ENCODE measurements around the gene UPP2. TPM values are rescaled to one million over a fixed set of nuclear protein-coding genes. Genes with fewer than 3 reads are reported as not detected.

Gene UPP2
- total RNA-seq, 2 experiments from 2014 or later = not detected

DNA sequence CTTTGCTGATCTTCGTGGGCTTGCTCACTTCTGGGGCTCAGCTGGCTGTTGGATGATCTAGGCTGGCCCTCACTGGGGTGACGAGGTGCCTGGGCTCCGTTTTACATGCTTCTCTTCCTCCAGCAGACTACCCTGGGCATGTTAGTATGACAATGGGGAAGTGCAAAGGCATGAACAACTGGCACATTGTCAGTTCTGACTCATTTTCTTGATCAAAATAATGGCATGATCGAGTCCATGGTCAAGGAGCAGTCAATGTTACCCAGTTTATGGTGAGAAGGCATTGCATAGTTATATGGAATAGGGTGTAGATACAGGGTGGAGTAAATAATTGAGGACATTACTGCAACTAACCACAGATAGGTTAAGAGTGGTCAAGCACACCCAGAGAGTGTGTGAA lies 10.0 kb upstream of the UPP2 start:
- H3K27me3 Mint-ChIP-seq (ENCODE audit: low read depth) = peaks cover 17% of the 10 kb centered on the region
- CTCF ChIA-PET = no interaction called here
- H3K27ac Mint-ChIP-seq = no peak overlapping the region
- H3K4me3 Mint-ChIP-seq = no peak overlapping the region
- H3K9me3 Mint-ChIP-seq = peaks cover 2% of the 10 kb centered on the region
- H3K36me3 Mint-ChIP-seq (ENCODE audit: low read depth) = no peaks in the 10 kb centered on the region
- intact Hi-C loops (cut with micrococcal nuclease) = no loop called here
- H3K4me1 Mint-ChIP-seq (ENCODE audit: low read depth) = no peaks in the 10 kb centered on the region
- DNase-seq = no peak

DNA sequence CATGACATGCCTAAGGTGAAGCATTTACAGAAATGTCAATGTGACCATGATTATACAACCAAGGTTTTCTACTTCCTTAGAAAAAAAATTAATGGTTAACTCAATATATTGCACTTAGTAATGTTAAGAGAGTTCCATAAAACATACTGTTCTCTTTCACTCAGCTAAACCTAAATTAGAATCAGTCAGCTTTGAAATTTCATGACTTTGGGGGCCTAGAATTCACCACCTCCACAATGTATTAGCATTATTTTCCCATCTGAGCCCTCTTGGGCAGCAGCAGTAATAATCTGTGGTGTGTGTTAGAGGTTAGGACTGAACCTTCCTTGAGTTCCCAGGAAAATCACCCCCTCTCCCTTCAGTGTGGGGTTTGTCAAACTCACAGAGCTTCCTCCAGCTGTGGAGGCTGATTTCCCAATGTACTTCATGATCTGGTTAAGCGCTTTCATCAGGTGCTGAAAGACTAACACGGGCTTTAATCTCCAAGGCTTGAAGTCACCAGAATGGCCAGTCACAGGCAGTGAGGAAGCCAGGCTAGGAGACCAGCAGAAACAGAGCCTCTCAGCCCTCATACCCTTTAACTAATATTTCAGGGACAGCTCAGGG lies 7.1 kb upstream of the UPP2 start:
- DNase-seq = no peak
- Mint-ChIP-seq H3K36me3 (ENCODE audit: low read depth) (no peaks in the 10 kb centered on the region), H3K27me3 (ENCODE audit: low read depth) (peaks cover 3% of the 10 kb centered on the region), H3K9me3 (no peaks in the 10 kb centered on the region), H3K27ac (no peak overlapping the region), H3K4me3 (no peak overlapping the region), H3K4me1 (ENCODE audit: low read depth) (no peaks in the 10 kb centered on the region)
- CTCF ChIA-PET = no interaction called here
- intact Hi-C loops (cut with micrococcal nuclease) = no loop called here

DNA sequence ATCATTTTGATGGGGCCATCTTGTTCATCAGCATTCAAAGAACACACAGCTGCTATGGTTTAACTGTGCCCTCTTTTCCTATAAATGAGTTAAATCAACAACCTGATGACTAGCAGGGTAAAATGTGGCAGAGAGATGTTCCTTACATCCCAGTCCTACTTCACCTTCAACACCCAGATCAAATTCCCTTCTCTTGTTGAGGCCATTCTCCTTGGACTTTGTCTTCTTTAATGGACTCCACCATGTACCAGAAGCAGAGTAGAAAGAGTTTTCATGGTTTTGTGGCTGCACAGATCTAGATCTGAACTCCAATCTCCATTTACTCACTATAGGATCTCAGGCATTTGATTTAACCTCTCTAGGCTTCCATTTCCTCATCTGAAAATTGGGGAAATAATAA lies 6.4 kb upstream of the UPP2 start:
- intact Hi-C loops (cut with micrococcal nuclease) = no loop called here

DNA sequence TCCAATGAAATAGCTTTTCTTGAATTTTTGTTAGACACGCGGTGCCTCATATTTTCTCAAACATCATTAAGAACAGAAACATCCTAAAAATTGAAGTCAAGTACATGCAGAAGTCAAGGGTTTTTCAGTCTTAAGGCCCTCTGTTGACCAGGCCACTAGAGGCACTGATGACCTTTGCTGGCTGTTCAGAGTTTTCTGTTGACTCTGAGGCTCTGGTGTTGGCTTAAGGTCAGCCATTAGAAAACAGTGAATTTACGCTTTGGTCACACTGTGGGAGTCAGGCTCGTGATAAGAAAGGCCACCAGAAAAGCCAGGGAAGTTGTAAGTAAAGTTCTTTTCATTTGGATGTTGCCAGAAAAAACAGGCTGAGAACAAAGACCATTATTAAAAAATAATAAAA lies 5.8 kb upstream of the UPP2 start:
- Mint-ChIP-seq H3K4me3 (no peak overlapping the region), H3K27ac (no peak overlapping the region), H3K27me3 (ENCODE audit: low read depth) (no peaks in the 10 kb centered on the region), H3K36me3 (ENCODE audit: low read depth) (no peaks in the 10 kb centered on the region), H3K4me1 (ENCODE audit: low read depth) (no peaks in the 10 kb centered on the region), H3K9me3 (no peaks in the 10 kb centered on the region)
- CTCF ChIA-PET = no interaction called here
- DNase-seq = no peak
- intact Hi-C loops (cut with micrococcal nuclease) = no loop called here

More for the DNA sequence above, 6.4 kb upstream of the UPP2 start:
- DNase-seq = no peak
- no peak overlapping the region for H3K4me3 Mint-ChIP-seq
- no peaks in the 10 kb centered on the region for H3K27me3 Mint-ChIP-seq (ENCODE audit: low read depth)
- CTCF ChIA-PET = no interaction called here
- no peak overlapping the region for H3K27ac Mint-ChIP-seq
- no peaks in the 10 kb centered on the region for H3K4me1 Mint-ChIP-seq (ENCODE audit: low read depth)
- no peaks in the 10 kb centered on the region for H3K9me3 Mint-ChIP-seq
- H3K36me3 Mint-ChIP-seq (ENCODE audit: low read depth) = no peaks in the 10 kb centered on the region

DNA sequence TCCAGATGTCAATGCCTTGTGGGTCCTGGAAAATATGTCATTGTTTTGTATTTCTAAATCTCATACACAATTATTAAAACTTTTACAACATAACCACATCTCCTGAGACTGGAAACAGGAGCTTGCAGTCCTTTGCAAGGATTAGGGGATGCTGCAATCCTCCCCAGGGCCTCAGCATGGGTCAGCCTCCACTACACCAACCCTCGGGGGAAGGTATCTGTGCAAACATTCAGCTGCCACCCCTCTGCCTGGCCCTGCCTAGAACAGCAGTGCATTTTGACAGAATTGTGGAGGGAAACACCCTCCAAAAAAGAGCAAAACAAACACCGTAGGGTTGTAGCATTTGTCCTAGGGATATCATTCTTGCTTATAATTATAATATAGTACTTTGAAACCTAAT lies 4.2 kb upstream of the UPP2 start:
- Mint-ChIP-seq H3K27ac (no peak overlapping the region), H3K4me3 (no peak overlapping the region), H3K4me1 (ENCODE audit: low read depth) (no peaks in the 10 kb centered on the region), H3K27me3 (ENCODE audit: low read depth) (no peaks in the 10 kb centered on the region), H3K36me3 (ENCODE audit: low read depth) (no peaks in the 10 kb centered on the region), H3K9me3 (no peaks in the 10 kb centered on the region)
- intact Hi-C loops (cut with micrococcal nuclease) = no loop called here
- no peak for DNase-seq
- CTCF ChIA-PET = no interaction called here

DNA sequence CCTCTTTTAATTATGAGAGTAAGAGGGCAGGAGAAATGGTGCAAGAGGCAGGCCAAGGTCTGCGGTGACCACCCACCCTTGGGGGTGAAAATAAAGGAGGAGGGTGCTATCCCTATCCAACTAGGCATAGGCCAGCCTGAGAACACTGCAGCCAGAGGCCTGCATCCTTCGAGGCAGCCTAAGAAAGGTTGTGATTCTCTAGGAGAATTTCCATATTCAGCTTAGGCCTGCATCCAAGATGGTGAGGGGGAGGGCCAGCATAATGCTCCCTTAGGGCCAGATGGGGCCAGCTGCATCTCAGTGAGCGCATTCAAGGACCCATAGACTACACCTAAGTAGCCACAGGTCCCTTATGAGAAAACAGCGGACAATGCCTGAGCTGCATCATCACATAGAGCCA lies 3.5 kb upstream of the UPP2 start:
- DNase-seq = no peak
- CTCF ChIA-PET = no interaction called here
- intact Hi-C loops (cut with micrococcal nuclease) = no loop called here

DNA sequence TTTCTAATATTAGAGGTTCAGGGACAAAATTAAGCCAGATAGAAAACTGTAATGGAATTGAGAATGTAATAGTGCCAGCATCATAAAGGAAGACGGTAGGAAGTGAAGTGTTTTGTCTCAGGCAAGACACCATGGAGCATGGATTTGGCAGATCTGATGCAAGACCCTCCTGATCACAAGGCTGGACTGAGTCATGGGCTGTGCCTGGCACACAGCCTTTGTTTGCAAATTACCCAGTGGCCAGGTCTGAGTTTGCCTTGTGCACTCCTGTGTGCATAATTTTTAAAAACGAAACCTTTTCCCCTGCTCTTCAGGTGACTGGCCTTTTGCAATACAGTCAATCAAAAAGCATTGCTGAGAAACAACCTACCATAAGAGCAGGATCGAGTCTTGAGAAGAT lies 2.0 kb upstream of the UPP2 start:
- Mint-ChIP-seq H3K27ac (no peak overlapping the region), H3K4me1 (ENCODE audit: low read depth) (no peaks in the 10 kb centered on the region), H3K9me3 (no peaks in the 10 kb centered on the region), H3K4me3 (no peak overlapping the region), H3K36me3 (ENCODE audit: low read depth) (no peaks in the 10 kb centered on the region), H3K27me3 (ENCODE audit: low read depth) (no peaks in the 10 kb centered on the region)
- no peak for DNase-seq
- intact Hi-C loops (cut with micrococcal nuclease) = no loop called here
- CTCF ChIA-PET = no interaction called here

More for the DNA sequence above, 3.5 kb upstream of the UPP2 start:
- H3K4me1 Mint-ChIP-seq (ENCODE audit: low read depth) = no peaks in the 10 kb centered on the region
- no peak overlapping the region for H3K27ac Mint-ChIP-seq
- no peaks in the 10 kb centered on the region for H3K36me3 Mint-ChIP-seq (ENCODE audit: low read depth)
- no peak overlapping the region for H3K4me3 Mint-ChIP-seq
- H3K27me3 Mint-ChIP-seq (ENCODE audit: low read depth) = no peaks in the 10 kb centered on the region
- no peaks in the 10 kb centered on the region for H3K9me3 Mint-ChIP-seq

DNA sequence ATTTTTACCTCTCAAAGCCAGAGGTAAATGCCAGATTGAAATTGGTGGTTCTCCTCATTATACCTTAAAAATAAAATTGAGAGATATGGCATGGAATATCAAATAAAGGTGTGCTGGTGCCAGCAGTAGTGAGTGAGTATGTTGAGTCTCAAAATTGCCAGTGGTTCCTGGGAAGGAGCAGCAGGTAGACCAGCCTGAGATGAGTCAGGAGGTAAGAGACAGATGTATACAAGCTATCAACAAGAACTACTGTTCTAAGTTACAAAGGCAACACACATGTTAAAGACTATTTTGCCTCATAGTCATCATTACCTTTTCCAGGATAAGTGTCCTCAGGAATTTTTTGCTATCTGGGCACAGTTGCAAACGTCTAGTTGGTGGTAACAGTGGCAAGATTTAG lies 1.3 kb upstream of the UPP2 start:
- no peak for DNase-seq
- Mint-ChIP-seq H3K4me3 (no peak overlapping the region), H3K27me3 (ENCODE audit: low read depth) (peaks cover 2% of the 10 kb centered on the region), H3K36me3 (ENCODE audit: low read depth) (no peaks in the 10 kb centered on the region), H3K27ac (no peak overlapping the region), H3K4me1 (ENCODE audit: low read depth) (no peaks in the 10 kb centered on the region), H3K9me3 (no peaks in the 10 kb centered on the region)
- intact Hi-C loops (cut with micrococcal nuclease) = no loop called here
- CTCF ChIA-PET = no interaction called here

DNA sequence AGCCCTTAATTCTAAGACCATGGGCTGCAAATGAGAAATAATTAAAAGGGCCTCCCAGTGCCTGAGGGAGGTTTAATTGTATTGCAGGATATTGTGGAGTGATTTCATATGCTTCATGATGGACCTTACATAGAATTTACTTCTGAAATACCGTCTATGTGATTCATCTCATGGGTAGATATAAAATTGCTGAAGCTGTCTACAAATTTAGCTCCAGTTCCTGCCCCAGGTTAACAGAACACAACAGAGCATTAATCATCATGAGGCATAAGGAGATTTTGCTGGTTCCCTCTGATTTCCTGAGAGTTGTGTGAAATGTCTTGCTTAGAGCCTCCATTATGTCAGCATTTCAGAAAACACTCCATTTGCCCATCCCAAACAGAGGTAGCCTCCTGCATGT lies 770 bp downstream of the UPP2 start:
- no peaks in the 10 kb centered on the region for H3K36me3 Mint-ChIP-seq (ENCODE audit: low read depth)
- no peak overlapping the region for H3K4me3 Mint-ChIP-seq
- H3K4me1 Mint-ChIP-seq (ENCODE audit: low read depth) = no peaks in the 10 kb centered on the region
- H3K27ac Mint-ChIP-seq = no peak overlapping the region
- H3K27me3 Mint-ChIP-seq (ENCODE audit: low read depth) = peaks cover 2% of the 10 kb centered on the region
- H3K9me3 Mint-ChIP-seq = no peaks in the 10 kb centered on the region
- CTCF ChIA-PET = no interaction called here
- intact Hi-C loops (cut with micrococcal nuclease) = no loop called here
- no peak for DNase-seq

DNA sequence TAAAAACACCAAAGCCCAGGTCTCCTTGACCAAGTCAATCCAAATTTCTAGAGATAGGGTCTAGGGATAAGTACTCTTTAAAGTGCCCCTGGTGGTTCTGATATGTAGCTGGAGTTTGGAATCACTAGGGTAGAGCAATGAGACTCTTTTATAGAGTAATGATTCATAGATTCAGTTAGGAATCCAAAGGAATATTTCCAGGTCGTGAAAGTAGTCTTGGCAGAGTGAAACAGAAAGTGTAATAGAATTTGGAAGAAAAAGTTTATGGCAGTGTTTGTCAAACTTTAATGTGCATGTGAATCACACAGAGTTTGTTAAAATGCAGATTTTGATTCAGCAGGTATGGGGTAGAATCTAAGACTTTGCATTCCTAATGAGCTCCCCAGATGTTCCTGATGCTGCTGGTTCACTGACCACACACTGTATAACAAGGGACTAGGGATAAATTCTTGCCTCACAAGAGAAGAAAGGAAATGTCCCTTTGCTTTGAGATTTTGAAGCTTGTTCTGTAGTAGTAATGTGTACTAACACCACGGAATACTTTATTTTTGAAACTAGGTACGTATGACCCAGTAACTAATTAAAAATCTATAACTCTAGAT lies 1.8 kb downstream of the UPP2 start:
- H3K27ac Mint-ChIP-seq = no peak overlapping the region
- H3K36me3 Mint-ChIP-seq (ENCODE audit: low read depth) = no peaks in the 10 kb centered on the region
- peaks cover 4% of the 10 kb centered on the region for H3K27me3 Mint-ChIP-seq (ENCODE audit: low read depth)
- intact Hi-C loops (cut with micrococcal nuclease) = no loop called here
- H3K9me3 Mint-ChIP-seq = no peaks in the 10 kb centered on the region
- H3K4me1 Mint-ChIP-seq (ENCODE audit: low read depth) = no peaks in the 10 kb centered on the region
- DNase-seq = no peak
- CTCF ChIA-PET = interaction anchor here (2.3 kb wide), 1 partner anchor 79 kb away, joined by 5 read pairs; no protein-coding TSS in a partner anchor
- no peak overlapping the region for H3K4me3 Mint-ChIP-seq

DNA sequence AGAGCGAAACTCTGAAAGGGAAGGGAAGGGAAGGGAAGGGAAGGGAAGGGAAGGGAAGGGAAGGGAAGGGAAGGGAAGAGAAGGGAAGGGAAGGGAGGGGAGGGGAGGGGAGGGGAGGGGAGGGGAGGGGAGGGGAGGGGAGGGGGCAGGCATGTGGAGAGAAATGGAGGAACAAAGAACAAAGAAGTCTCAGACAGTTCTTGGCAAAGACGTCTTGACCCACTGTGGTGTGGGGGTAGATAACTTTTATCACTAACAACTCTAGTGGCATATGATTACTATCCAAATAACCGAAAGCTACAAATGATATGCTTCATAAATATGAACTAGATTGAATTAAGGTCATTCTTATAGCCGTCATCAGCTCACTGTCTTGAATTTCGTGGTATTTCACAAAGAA lies 3.2 kb downstream of the UPP2 start:
- no peak overlapping the region for H3K4me3 Mint-ChIP-seq
- H3K27me3 Mint-ChIP-seq (ENCODE audit: low read depth) = peaks cover 4% of the 10 kb centered on the region
- no peak overlapping the region for H3K27ac Mint-ChIP-seq
- CTCF ChIA-PET = interaction anchor here (2.3 kb wide), 1 partner anchor 80 kb away, joined by 5 read pairs; no protein-coding TSS in a partner anchor
- H3K9me3 Mint-ChIP-seq = no peaks in the 10 kb centered on the region
- no peaks in the 10 kb centered on the region for H3K4me1 Mint-ChIP-seq (ENCODE audit: low read depth)
- H3K36me3 Mint-ChIP-seq (ENCODE audit: low read depth) = no peaks in the 10 kb centered on the region
- no peak for DNase-seq
- intact Hi-C loops (cut with micrococcal nuclease) = no loop called here

DNA sequence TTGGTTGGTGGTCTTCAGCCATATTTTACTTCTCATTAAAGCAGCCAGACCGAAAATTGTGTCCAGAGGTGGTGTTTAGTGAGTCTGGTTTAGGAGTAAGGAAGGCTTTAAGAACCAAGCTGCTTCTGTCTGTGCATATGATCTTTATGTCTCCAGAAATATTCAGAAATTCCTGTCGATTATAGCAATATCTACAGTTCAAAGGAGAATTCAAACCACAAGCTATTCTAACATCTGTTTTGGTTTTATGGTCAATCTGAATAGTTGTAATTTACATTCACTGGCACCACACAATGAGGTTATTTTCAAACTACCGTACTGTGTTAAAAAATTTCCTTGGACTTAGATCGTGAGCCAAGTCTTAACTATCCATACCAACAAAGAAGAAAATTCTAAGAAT lies 11.3 kb downstream of the UPP2 start:
- CTCF ChIA-PET = no interaction called here
- peaks cover 11% of the 10 kb centered on the region for H3K27me3 Mint-ChIP-seq (ENCODE audit: low read depth)
- intact Hi-C loops (cut with micrococcal nuclease) = no loop called here
- H3K9me3 Mint-ChIP-seq = no peaks in the 10 kb centered on the region
- DNase-seq = no peak
- no peak overlapping the region for H3K27ac Mint-ChIP-seq
- H3K36me3 Mint-ChIP-seq (ENCODE audit: low read depth) = no peaks in the 10 kb centered on the region
- H3K4me1 Mint-ChIP-seq (ENCODE audit: low read depth) = no peaks in the 10 kb centered on the region
- no peak overlapping the region for H3K4me3 Mint-ChIP-seq

DNA sequence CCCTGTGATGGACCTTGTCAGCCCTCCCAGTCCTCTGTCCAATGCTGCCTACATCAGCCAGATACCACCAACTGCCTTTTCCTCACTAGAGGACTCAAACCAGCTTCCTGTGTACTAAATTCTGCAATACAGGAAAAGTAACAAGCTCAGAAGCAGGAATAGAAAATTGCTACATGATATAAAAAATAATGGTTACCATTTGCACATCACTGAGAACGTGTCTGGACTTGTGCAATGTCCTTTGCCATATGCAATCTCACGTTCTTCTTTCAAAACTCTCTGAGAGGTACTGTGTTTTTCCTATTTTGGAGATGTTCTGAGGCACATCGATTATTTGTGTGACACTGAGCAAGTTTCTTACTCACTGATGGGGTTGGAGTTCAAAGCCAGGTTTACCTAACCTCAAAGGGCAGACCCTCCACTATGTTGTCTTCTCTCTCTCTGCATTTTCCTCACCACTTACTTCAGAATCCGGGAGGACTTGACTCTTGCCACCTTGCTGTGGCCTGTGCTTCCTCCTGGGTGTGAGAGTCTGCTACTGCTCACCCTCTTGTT lies 12.1 kb downstream of the UPP2 start:
- no peak overlapping the region for H3K27ac Mint-ChIP-seq
- CTCF ChIA-PET = no interaction called here
- H3K4me1 Mint-ChIP-seq (ENCODE audit: low read depth) = no peaks in the 10 kb centered on the region
- DNase-seq = no peak
- no peaks in the 10 kb centered on the region for H3K9me3 Mint-ChIP-seq
- intact Hi-C loops (cut with micrococcal nuclease) = no loop called here
- H3K4me3 Mint-ChIP-seq = no peak overlapping the region
- no peaks in the 10 kb centered on the region for H3K36me3 Mint-ChIP-seq (ENCODE audit: low read depth)
- H3K27me3 Mint-ChIP-seq (ENCODE audit: low read depth) = peaks cover 11% of the 10 kb centered on the region

All from activated naive CD4-positive, alpha-beta T cell treated with anti-CD3 and anti-CD28 coated beads for 36 hours (primary cell).